MCF 10A (cell line): ENCODE results near the gene HSPA2. TPM values are rescaled to one million over a fixed set of nuclear protein-coding genes. Genes with fewer than 3 reads are reported as not detected.

Experiments used
- BruUV-seq: library from RNA; stranded (reverse); fragments of 400-500 nt; replicated peaks from 2 replicates; lab custom pipeline; 2021; lab: Mats Ljungman, UMichigan
- CTCF ChIA-PET: fragments of 300-600 bp; sonication (Branson Sonifier 250); formaldehyde crosslinking; extraction: SDS; loops from one replicate; lab custom pipeline; 2021; ENCODE audit warnings: antibody characterized with exemption, inconsistent platforms; lab: Yijun Ruan, JAX
- POLR2A ChIA-PET: fragments of 300-600, 350-650 bp; sonication (Branson Sonifier 250); formaldehyde crosslinking; extraction: SDS; loops from one replicate; lab custom pipeline; 2020; ENCODE audit warnings: antibody characterized with exemption, inconsistent platforms; lab: Yijun Ruan, JAX
- DNase-seq: peaks from one replicate; pipeline ENCODE4 v3.0.0-alpha.2; 2018; ENCODE audit not compliant: unreplicated experiment
- H3K27ac Mint-ChIP-seq: one replicate; pipeline ENCODE4 v1.8.0; 2022; ENCODE audit warnings: mild to moderate bottlenecking, low read depth, mixed read lengths; ENCODE audit not compliant: unreplicated experiment
- H3K27me3 Mint-ChIP-seq: one replicate; pipeline ENCODE4 v1.8.0; 2022; ENCODE audit warnings: mixed read lengths; ENCODE audit not compliant: insufficient read depth, unreplicated experiment
- H3K36me3 Mint-ChIP-seq: one replicate; pipeline ENCODE4 v1.8.0; 2022; ENCODE audit warnings: mild to moderate bottlenecking, moderate library complexity, mixed read lengths; ENCODE audit not compliant: insufficient read depth, unreplicated experiment
- H3K4me1 Mint-ChIP-seq: one replicate; pipeline ENCODE4 v1.8.0; 2022; ENCODE audit warnings: mixed read lengths; ENCODE audit not compliant: insufficient read depth, unreplicated experiment
- H3K4me3 Mint-ChIP-seq: one replicate; pipeline ENCODE4 v1.8.0; 2022; ENCODE audit warnings: mild to moderate bottlenecking, moderate library complexity, mixed read lengths; ENCODE audit not compliant: unreplicated experiment
- H3K9me3 Mint-ChIP-seq: one replicate; pipeline ENCODE4 v1.8.0; 2022; ENCODE audit warnings: mixed read lengths; ENCODE audit not compliant: unreplicated experiment
- CTCF ChIP-seq: fragments of 200-600 bp; IDR thresholded peaks from one replicate; pipeline ENCODE4 v1.8.0; 2022; ENCODE audit warnings: antibody characterized with exemption, mild to moderate bottlenecking; ENCODE audit not compliant: unreplicated experiment
- intact Hi-C: fragments of 100-400 bp; cut with micrococcal nuclease; formaldehyde crosslinking; loops from 2 replicates; pipeline ENCODE4 v1.14.1; 2022
- total RNA-seq: library from RNA; stranded (reverse); gene quantifications from 2 replicates; pipeline ENCODE4 v1.2.3, GENCODE V29; 2022

HSPA2 gene
- total RNA-seq, 1 experiment from 2014 or later = 0.51 TPM

DNA sequence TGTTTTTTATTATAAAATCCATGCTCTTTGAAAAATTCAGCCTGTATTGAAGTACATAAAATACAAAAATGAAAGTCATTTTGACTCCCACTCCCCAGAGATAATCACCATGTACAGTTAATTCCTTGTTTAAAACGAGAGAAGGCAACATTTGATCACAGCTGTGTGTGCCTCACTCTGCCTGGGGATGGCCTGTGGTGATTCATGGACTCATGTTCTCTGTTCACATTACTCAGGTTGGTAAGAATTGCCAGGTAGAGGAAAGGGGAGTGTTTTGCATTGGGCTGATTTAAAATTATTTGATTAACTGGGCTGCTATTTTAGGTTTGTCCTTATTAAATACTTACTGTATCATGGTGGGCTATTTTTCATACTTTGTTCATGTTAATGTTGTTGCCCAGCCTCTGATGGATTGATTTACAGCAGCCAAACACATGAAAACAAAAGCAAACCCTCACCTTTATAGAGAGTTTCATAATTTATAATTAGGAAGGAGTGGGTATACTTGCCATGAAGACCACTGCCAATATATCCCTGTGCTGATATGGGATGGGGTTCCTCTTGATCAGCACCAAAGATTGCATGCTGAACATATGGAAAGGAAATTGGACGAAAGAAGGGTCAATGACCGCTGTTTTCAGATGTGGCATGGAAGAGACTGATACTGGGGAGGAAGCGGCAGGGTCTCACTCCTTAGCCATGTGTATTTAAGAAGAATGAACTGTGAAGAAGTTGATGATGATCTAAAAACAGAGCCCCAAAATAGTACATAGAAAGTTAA, 33.0 kb upstream of the HSPA2 start:
- H3K27me3 Mint-ChIP-seq = no peaks in the 10 kb centered on the region
- ChIA-PET POLR2A (interaction anchor here (0.8 to 3.9 kb wide), 4 partner anchors 8 to 174 kb away, joined by 3 to 18 read pairs (median 4); no protein-coding TSS in a partner anchor), CTCF (interaction anchor here (0.7 to 1.0 kb wide), 2 partner anchors 130 to 164 kb away, joined by 3 read pairs; no protein-coding TSS in a partner anchor)
- no peak for TF ChIP-seq CTCF
- peaks cover 20% of the 10 kb centered on the region for H3K36me3 Mint-ChIP-seq
- intact Hi-C loops = loop anchor here (2.0 to 10.0 kb wide), 2 partner anchors 129 to 163 kb away; no protein-coding TSS in a partner anchor
- no peaks in the 10 kb centered on the region for H3K9me3 Mint-ChIP-seq
- H3K4me3 Mint-ChIP-seq = peak overlapping the region; percentile 83
- peak overlapping the region; percentile 86 for H3K27ac Mint-ChIP-seq
- DNase-seq = peak; percentile 65
- BruUV-seq = no TSS peak
- H3K4me1 Mint-ChIP-seq = peaks cover 40% of the 10 kb centered on the region

DNA sequence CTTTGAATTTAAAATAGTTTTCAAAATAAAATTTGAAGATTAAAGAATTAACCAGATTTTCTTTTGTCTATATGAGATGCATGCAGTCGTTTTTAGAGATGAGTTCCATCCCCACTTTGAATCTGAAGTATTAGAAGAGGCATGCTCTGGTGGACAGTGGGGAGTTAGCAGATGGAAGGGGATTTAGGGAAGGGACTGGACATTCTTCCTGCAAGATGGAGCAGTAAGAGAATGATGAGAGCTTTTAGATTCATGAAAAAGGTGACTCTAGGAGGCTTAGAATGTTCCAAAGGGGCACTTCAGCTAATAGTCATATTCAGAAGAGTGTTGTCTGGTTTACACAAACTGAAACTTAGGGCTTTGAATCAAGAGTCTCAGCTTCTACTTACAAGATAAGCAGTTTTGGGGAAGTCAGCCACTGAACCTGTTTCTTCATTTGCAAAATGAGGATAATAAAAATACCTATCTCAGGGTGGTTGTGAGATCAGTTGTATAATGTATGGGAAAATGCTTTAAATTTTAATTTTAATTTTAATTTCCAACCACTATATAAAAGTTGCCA, 32.2 kb upstream of the HSPA2 start:
- Mint-ChIP-seq H3K27ac (no peak overlapping the region), H3K27me3 (no peaks in the 10 kb centered on the region), H3K4me1 (peaks cover 35% of the 10 kb centered on the region), H3K4me3 (peak overlapping the region; percentile 83), H3K36me3 (peaks cover 20% of the 10 kb centered on the region), H3K9me3 (no peaks in the 10 kb centered on the region)
- no peak for TF ChIP-seq CTCF
- POLR2A ChIA-PET = interaction anchor here (0.6 to 1.4 kb wide), 6 partner anchors 13 to 465 kb away, joined by 3 to 5 read pairs (median 3); no protein-coding TSS in a partner anchor
- DNase-seq = no peak
- intact Hi-C loops = loop anchor here (10.0 kb wide), 1 partner anchor 163 kb away; no protein-coding TSS in a partner anchor
- CTCF ChIA-PET = interaction anchor here (0.7 to 1.4 kb wide), 4 partner anchors 128 to 383 kb away, joined by 3 to 6 read pairs (median 4); no protein-coding TSS in a partner anchor
- BruUV-seq = no TSS peak

DNA sequence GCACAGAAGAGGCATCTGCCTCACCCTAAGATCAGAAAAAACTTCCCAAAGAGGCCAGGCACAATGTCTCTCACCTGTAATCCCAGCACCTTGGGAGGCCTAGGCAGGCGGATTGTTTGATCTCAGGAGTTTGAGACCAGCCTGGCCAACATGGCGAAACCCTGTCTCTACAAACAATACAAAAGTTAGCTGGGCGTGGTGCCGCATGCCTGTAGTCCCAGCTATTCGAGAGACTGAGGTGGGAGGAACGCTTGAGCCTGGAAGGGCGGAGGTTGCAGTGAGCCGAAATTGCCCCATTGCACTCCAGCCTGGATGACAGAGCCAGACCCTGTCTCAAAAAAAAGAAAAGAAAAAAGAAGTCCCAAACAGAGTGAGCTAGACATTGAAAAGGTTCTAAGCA, 31.5 kb upstream of the HSPA2 start:
- H3K9me3 Mint-ChIP-seq = no peaks in the 10 kb centered on the region
- no TSS peak for BruUV-seq
- peaks cover 35% of the 10 kb centered on the region for H3K4me1 Mint-ChIP-seq
- no peak overlapping the region for H3K4me3 Mint-ChIP-seq
- TF ChIP-seq CTCF = no peak
- ChIA-PET CTCF (interaction anchor here (0.6 to 1.4 kb wide), 7 partner anchors 12 to 383 kb away, joined by 3 to 6 read pairs (median 4); no protein-coding TSS in a partner anchor), POLR2A (interaction anchor here (0.7 to 1.4 kb wide), 5 partner anchors 12 to 155 kb away, joined by 3 to 5 read pairs (median 3); no protein-coding TSS in a partner anchor)
- no peaks in the 10 kb centered on the region for H3K27me3 Mint-ChIP-seq
- intact Hi-C loops = loop anchor here (10.0 kb wide), 1 partner anchor 164 kb away; no protein-coding TSS in a partner anchor
- H3K27ac Mint-ChIP-seq = no peak overlapping the region
- H3K36me3 Mint-ChIP-seq = peaks cover 15% of the 10 kb centered on the region
- no peak for DNase-seq
